ENCODE results near the gene HS1BP3.

DNA sequence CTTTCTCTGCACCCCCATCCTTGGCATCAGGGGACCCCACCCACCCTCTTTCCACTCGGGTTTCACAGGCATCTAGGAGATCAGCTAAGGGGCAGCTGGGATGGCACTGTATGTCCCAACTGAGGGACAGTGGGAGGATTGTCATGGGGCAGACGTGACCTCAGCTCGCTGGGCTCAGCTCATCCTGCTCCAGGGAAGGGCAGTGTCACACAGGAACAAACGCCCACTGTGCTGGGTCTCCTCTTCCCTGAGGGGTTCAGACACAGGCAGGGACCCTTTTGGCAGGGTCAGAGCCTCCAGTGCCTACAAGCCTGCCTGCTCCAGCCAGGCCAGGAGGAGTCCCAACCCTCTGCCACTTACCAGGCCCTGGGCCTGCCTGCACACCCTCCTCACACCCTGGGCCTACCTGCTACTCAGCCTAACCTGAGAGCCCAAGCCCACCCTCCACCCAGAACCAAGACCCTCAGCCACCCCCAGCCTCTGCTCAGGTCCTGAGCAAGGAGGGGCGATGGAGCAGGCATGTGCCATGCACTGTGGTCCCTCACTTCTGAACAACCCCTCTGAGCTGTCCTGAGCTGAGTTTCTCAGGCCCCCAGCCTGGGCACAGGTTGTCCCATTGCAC, 68.2 kb downstream of the HS1BP3 start:
- no peak for TF ChIP-seq POLR2A (IDR thresholded peaks at IDR 0.05; ENCODE audit: low read depth, low read length)
- TF ChIP-seq, protein P1, sequence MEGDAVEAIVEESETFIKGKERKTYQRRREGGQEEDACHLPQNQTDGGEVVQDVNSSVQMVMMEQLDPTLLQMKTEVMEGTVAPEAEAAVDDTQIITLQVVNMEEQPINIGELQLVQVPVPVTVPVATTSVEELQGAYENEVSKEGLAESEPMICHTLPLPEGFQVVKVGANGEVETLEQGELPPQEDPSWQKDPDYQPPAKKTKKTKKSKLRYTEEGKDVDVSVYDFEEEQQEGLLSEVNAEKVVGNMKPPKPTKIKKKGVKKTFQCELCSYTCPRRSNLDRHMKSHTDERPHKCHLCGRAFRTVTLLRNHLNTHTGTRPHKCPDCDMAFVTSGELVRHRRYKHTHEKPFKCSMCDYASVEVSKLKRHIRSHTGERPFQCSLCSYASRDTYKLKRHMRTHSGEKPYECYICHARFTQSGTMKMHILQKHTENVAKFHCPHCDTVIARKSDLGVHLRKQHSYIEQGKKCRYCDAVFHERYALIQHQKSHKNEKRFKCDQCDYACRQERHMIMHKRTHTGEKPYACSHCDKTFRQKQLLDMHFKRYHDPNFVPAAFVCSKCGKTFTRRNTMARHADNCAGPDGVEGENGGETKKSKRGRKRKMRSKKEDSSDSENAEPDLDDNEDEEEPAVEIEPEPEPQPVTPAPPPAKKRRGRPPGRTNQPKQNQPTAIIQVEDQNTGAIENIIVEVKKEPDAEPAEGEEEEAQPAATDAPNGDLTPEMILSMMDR (conservative IDR thresholded peaks at IDR 0.05; ENCODE audit: low read depth, low read length): no peak
- no peak for TF ChIP-seq NFE2L2 (IDR thresholded peaks at IDR 0.05; ENCODE audit: low read depth, low read length)
- TF ChIP-seq, protein P2, sequence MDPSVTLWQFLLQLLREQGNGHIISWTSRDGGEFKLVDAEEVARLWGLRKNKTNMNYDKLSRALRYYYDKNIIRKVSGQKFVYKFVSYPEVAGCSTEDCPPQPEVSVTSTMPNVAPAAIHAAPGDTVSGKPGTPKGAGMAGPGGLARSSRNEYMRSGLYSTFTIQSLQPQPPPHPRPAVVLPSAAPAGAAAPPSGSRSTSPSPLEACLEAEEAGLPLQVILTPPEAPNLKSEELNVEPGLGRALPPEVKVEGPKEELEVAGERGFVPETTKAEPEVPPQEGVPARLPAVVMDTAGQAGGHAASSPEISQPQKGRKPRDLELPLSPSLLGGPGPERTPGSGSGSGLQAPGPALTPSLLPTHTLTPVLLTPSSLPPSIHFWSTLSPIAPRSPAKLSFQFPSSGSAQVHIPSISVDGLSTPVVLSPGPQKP (IDR thresholded peaks at IDR 0.05; ENCODE audit: borderline replicate concordance, low read depth, low read length): no peak
